Measurements from ENCODE around the gene CDH12.
"Not testable (repeated sequence)": the region's sequence is repeated elsewhere in the genome, so short reads cannot be mapped to it uniquely, and the experiment has no call there.

CDH12 gene

GRCh38 chr5:22344000-22344399 is 509.1 kb downstream of the CDH12 start:
- Mint-ChIP-seq H3K4me3 (no peak overlapping the region), H3K27me3 (no peaks in the 10 kb centered on the region), H3K4me1 (no peaks in the 10 kb centered on the region), H3K36me3 (no peaks in the 10 kb centered on the region), H3K9me3 (no peaks in the 10 kb centered on the region), H3K27ac (no peak overlapping the region)
- ATAC-seq (replicated peaks) (no peak), DNase-seq (no peak)

- no peak for ATAC-seq (replicated peaks)
- no peaks in the 10 kb centered on the region for H3K36me3 Mint-ChIP-seq
- H3K4me1 Mint-ChIP-seq, result no peaks in the 10 kb centered on the region
These were observed 511.7 kb downstream of the CDH12 start for GRCh38 chr5:22341406-22341805.

DNA sequence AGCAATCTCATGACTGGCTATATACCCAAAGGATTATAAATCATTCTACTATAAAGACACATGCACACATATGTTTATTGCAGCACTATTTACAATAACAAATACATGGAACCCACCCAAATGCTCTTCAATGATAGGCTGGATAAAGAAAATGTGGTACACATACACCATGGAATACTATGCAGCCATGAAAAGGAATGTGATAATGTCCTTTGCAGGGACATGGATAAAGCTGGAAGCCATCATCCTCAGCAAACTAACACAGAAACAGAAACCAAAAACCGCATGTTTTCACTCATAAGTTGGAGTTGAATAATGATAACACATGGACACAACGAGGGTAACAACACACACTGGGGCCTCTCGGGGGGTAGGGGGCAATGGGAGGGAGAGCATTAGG is 520.2 kb downstream of the CDH12 start:
- ATAC-seq (replicated peaks); H3K4me3 Mint-ChIP-seq; H3K27me3 Mint-ChIP-seq; DNase-seq; H3K4me1 Mint-ChIP-seq; H3K27ac Mint-ChIP-seq; H3K36me3 Mint-ChIP-seq: not testable (repeated sequence)
- peaks cover 10 to 19% of the 10 kb centered on the region in 2 donors for H3K9me3 Mint-ChIP-seq

More at GRCh38 chr5:22341406-22341805, 511.7 kb downstream of the CDH12 start:
- Mint-ChIP-seq H3K4me3 (no peak overlapping the region), H3K27me3 (no peaks in the 10 kb centered on the region), H3K9me3 (peaks cover 2 to 12% of the 10 kb centered on the region in 2 donors), H3K27ac (no peak overlapping the region)
- DNase-seq, result no peak

DNA sequence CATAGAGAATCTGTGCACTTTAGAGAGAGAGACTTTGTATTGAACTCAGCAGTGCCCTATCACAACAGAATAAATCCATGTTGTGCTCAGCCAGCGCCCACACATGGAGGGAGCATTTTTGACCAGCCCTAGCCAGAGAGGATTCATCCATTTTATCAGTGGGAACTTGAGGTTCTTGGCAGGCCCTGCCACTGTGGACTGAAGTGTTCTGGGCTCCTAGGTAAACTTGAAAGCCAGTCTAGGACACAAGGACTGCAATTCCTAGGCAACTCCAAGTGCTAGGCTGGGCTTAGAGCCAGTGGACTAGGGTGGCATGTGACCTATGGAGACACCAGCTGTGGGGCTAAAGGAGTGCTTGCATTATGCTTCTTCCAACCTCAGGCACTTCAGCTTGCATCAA is 523.5 kb downstream of the CDH12 start:
- Mint-ChIP-seq H3K9me3 (peaks cover 3 to 4% of the 10 kb centered on the region in 2 donors), H3K4me3 (no peak overlapping the region), H3K36me3 (no peaks in the 10 kb centered on the region), H3K27me3 (no peaks in the 10 kb centered on the region), H3K27ac (no peak overlapping the region), H3K4me1 (no peaks in the 10 kb centered on the region)
- no peak for DNase-seq
- no peak for ATAC-seq (replicated peaks)

DNA sequence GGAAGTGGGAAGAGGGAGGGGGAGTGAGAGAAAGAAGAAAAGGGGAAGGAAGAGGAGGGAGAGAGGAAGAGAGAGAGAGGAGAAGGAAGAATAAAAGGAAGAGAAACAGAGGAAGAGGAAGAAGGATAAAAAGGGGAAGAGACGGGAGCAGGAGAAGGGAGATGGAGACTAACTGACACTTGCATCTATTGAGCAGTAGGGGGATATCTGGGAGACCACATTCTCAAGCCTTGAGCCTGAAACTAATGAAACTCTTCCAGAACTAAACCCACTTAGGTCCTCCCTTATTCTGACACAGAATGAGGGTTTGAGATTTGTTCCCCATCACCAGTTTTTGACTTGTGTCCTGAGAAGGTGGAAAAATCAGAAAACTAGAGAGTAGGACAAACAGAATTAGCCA is 533.3 kb downstream of the CDH12 start:
- no peaks in the 10 kb centered on the region for H3K36me3 Mint-ChIP-seq
- no peaks in the 10 kb centered on the region for H3K4me1 Mint-ChIP-seq
- ATAC-seq (replicated peaks) (no peak), DNase-seq (no peak)
- H3K27ac Mint-ChIP-seq, result no peak overlapping the region
- H3K4me3 Mint-ChIP-seq, result no peak overlapping the region
- H3K9me3 Mint-ChIP-seq, result no peaks in the 10 kb centered on the region
- H3K27me3 Mint-ChIP-seq, result no peaks in the 10 kb centered on the region

DNA sequence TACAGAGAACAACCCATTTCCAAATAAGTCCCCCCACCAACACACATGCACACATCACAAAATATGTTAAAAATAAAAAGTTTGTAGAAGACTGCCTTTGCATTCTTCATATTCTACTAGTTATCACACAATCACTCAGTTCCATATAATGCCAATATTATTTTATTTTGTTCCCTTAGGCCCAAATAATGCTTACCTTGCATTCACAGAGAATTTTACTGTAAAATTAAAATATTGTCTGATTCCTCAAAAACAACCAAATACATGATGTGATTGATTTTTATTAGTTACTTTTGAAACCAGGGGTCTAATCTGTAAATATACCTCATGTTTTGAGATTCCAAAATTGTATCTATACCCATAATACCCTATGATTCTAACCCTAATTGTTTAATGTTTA is 536.9 kb downstream of the CDH12 start:
- Mint-ChIP-seq H3K36me3 (no peaks in the 10 kb centered on the region), H3K4me1 (no peaks in the 10 kb centered on the region), H3K27ac (no peak overlapping the region), H3K9me3 (no peaks in the 10 kb centered on the region), H3K4me3 (no peak overlapping the region), H3K27me3 (no peaks in the 10 kb centered on the region)
- no peak for ATAC-seq (replicated peaks)
- DNase-seq, result no peak

- H3K36me3 Mint-ChIP-seq; H3K9me3 Mint-ChIP-seq; H3K27ac Mint-ChIP-seq; H3K27me3 Mint-ChIP-seq; ATAC-seq (replicated peaks); H3K4me3 Mint-ChIP-seq; DNase-seq; H3K4me1 Mint-ChIP-seq: not testable (repeated sequence)
These were observed 538.1 kb downstream of the CDH12 start for GRCh38 chr5:22315052-22315451.

DNA sequence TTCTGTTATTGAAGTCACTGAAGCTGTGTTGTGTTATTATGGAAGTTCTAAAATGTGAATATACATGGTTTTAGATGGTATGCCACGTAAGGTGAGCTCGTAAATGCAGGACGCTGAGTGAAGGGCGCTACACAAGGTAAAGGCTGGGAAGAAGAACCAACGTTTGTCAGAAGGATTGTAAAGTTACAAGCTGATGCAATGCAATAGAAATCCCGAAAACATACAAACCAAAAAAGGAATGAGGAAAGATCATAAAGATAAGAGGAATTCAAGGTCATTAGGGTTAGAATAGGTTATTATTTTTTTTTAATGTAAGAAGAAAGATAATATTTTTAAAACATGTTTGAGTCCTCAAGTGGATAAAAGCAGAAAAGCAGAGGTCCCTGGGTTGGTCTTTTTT is 538.6 kb downstream of the CDH12 start:
- H3K27ac Mint-ChIP-seq, result no peak overlapping the region
- H3K9me3 Mint-ChIP-seq, result peaks cover 0 to 3% of the 10 kb centered on the region in 2 donors
- H3K27me3 Mint-ChIP-seq, result no peaks in the 10 kb centered on the region
- no peaks in the 10 kb centered on the region for H3K4me1 Mint-ChIP-seq
- ATAC-seq (replicated peaks) (no peak), DNase-seq (no peak)
- H3K4me3 Mint-ChIP-seq, result no peak overlapping the region
- H3K36me3 Mint-ChIP-seq, result no peaks in the 10 kb centered on the region

- Mint-ChIP-seq H3K4me3 (no peak overlapping the region), H3K36me3 (no peaks in the 10 kb centered on the region), H3K4me1 (no peaks in the 10 kb centered on the region), H3K27me3 (no peaks in the 10 kb centered on the region), H3K27ac (no peak overlapping the region), H3K9me3 (peaks cover 0 to 2% of the 10 kb centered on the region in 2 donors)
- DNase-seq (no peak), ATAC-seq (replicated peaks) (no peak)
These were observed 547.1 kb downstream of the CDH12 start for GRCh38 chr5:22306011-22306410.

GRCh38 chr5:22295832-22296231 is 557.3 kb downstream of the CDH12 start:
- no peaks in the 10 kb centered on the region for H3K36me3 Mint-ChIP-seq
- H3K27me3 Mint-ChIP-seq, result no peaks in the 10 kb centered on the region
- H3K9me3 Mint-ChIP-seq, result peaks cover 9 to 12% of the 10 kb centered on the region in 2 donors
- no peak for DNase-seq
- no peak overlapping the region for H3K4me3 Mint-ChIP-seq
- ATAC-seq (replicated peaks), result no peak
- H3K4me1 Mint-ChIP-seq, result no peaks in the 10 kb centered on the region
- no peak overlapping the region for H3K27ac Mint-ChIP-seq

DNA sequence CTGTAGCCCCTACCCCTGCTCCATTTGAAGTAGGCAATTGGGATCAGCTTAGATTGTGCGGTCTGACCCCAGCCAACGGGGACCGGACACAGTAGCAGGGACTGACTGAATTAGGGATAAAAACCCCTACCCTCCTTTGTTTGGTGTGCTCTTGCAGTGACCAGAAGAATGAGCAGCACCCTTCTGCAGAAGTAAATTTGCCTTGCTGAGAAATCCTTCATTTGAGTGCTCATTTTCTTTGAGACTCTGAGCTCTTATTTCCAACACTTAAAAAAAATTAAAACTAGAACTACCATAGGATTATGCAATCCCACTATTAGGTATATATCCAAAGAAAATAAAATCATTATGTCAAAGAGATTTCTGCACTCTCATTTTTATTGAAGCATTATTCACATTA is 560.0 kb downstream of the CDH12 start:
- DNase-seq (no peak), ATAC-seq (replicated peaks) (no peak)
- Mint-ChIP-seq H3K9me3 (peaks cover 9 to 10% of the 10 kb centered on the region in 2 donors), H3K27ac (no peak overlapping the region), H3K4me1 (no peaks in the 10 kb centered on the region), H3K4me3 (no peak overlapping the region), H3K27me3 (no peaks in the 10 kb centered on the region), H3K36me3 (no peaks in the 10 kb centered on the region)

DNA sequence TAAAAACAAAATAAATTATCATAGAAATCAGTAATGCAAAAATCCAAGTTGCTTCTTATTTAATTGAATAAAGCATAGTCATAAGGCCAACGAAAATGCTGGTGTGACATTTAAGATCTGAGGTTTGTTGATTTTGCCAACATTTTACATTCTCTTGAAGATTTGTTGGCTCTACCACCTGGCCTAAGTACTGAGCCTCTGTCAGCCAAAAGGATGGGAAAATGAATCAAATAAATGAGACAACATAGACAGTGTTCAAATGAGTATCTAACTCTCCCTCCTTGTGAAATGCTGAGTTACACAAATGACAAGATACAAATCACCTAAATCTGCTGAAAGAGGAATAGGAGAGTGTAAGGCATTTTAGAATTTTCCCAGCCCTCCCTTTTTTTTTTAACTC is 575.0 kb downstream of the CDH12 start:
- peaks cover 0 to 1% of the 10 kb centered on the region in 2 donors for H3K9me3 Mint-ChIP-seq
- no peak for DNase-seq
- H3K27ac Mint-ChIP-seq, result no peak overlapping the region
- H3K4me3 Mint-ChIP-seq, result no peak overlapping the region
- no peak for ATAC-seq (replicated peaks)
- no peaks in the 10 kb centered on the region for H3K27me3 Mint-ChIP-seq
- H3K4me1 Mint-ChIP-seq, result no peaks in the 10 kb centered on the region
- no peaks in the 10 kb centered on the region for H3K36me3 Mint-ChIP-seq

- no peak overlapping the region for H3K4me3 Mint-ChIP-seq
- peaks cover 0 to 1% of the 10 kb centered on the region in 2 donors for H3K9me3 Mint-ChIP-seq
- no peaks in the 10 kb centered on the region for H3K36me3 Mint-ChIP-seq
- no peaks in the 10 kb centered on the region for H3K4me1 Mint-ChIP-seq
- H3K27me3 Mint-ChIP-seq, result no peaks in the 10 kb centered on the region
- no peak for ATAC-seq (replicated peaks)
- H3K27ac Mint-ChIP-seq, result no peak overlapping the region
- DNase-seq, result no peak
These were observed 576.1 kb downstream of the CDH12 start for GRCh38 chr5:22277006-22277405.

DNA sequence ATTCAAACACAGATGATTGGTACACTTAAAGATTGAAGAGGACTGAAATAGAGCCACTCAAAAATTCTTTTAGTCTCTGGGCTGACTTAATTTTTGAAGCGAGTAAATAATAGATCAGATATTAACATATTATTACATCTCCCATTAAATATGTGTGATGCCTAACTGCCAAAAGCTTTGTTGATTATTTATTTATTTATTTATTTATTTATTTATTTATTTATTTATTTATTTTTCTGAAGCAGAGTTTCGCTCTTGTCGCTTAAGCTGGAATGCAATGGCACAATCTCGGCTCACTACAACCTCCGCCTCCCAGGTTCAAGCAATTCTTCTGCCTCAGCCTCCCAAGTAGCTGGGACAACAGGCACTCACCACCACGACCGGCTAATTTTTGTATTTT is 587.3 kb downstream of the CDH12 start:
- H3K9me3 Mint-ChIP-seq; H3K27ac Mint-ChIP-seq; H3K36me3 Mint-ChIP-seq; H3K4me1 Mint-ChIP-seq; H3K27me3 Mint-ChIP-seq; ATAC-seq (replicated peaks); H3K4me3 Mint-ChIP-seq; DNase-seq: not testable (repeated sequence)

DNA sequence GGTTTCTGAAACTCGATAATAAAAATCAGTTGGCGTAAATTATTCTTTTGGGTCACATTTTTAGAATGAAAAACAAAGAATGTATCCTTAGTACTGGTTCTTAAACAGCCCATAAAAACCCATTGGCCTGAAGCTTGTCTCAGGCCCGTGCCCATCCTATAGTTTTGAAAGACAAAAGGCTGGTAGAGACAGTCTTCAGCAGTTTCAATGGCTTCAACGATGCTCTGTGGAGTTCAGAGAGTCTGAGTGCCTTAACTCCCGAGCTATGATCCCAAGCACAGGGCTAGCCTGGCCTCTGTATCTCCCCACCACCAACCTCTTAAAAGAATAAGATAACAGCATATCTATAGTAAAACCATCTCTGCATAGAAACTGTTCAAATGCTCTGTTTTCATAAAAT is 595.0 kb downstream of the CDH12 start:
- Mint-ChIP-seq H3K27ac (no peak overlapping the region), H3K4me1 (no peaks in the 10 kb centered on the region), H3K9me3 (no peaks in the 10 kb centered on the region), H3K4me3 (no peak overlapping the region), H3K36me3 (no peaks in the 10 kb centered on the region), H3K27me3 (no peaks in the 10 kb centered on the region)
- DNase-seq, result no peak
- ATAC-seq (replicated peaks), result no peak

GRCh38 chr5:22250528-22250927 is 602.6 kb downstream of the CDH12 start:
- Mint-ChIP-seq H3K4me1 (no peaks in the 10 kb centered on the region), H3K4me3 (no peak overlapping the region), H3K27ac (no peak overlapping the region), H3K9me3 (no peaks in the 10 kb centered on the region), H3K27me3 (no peaks in the 10 kb centered on the region), H3K36me3 (no peaks in the 10 kb centered on the region)
- DNase-seq (no peak), ATAC-seq (replicated peaks) (no peak)
